ENCODE results near the gene ADAT2.
A peak's percentile ranks its signal among the peaks of the same experiment; 100 is the strongest.
"Not testable (repeated sequence)": the region's sequence is repeated elsewhere in the genome, so short reads cannot be mapped to it uniquely, and the experiment has no call there.

Gene ADAT2

GRCh38 chr6:143449714-143450452, 612 bp downstream of the ADAT2 start:
- no peak overlapping the region for H3K27ac ChIP-seq
- TF ChIP-seq POLR2AphosphoS5 (IDR thresholded peaks at IDR 0.05; ENCODE audit: borderline replicate concordance, low read depth, low read length) = no peak
- no peak for TF ChIP-seq FOXP2 (optimal IDR thresholded peaks at IDR 0.05; ENCODE audit: control extremely low read depth, extremely low read length, insufficient read depth)
- TF ChIP-seq EZH2 (IDR thresholded peaks at IDR 0.05) = no peak
- peak; percentile 8 for DNase-seq (ENCODE audit: low read depth, low spot score)
- H3K9ac ChIP-seq (ENCODE audit: insufficient read length) = peak overlapping the region; percentile 95
- peak overlapping the region; percentile 83 for H3K4me3 ChIP-seq
- no peaks in the 10 kb centered on the region for H3K9me3 ChIP-seq (ENCODE audit: low read depth, low read length)
- no peaks in the 10 kb centered on the region; the same call in 1 of the 2 replicates for H3K36me3 ChIP-seq (ENCODE audit: insufficient read depth, low read length)

- no peak for DNase-seq (ENCODE audit: low read depth, low spot score)
- TF ChIP-seq EZH2 (IDR thresholded peaks at IDR 0.05) (no peak), FOXP2 (optimal IDR thresholded peaks at IDR 0.05; ENCODE audit: control extremely low read depth, extremely low read length, insufficient read depth) (no peak), POLR2AphosphoS5 (IDR thresholded peaks at IDR 0.05; ENCODE audit: borderline replicate concordance, low read depth, low read length) (no peak)
- Histone ChIP-seq H3K27ac (no peak overlapping the region), H3K9me3 (ENCODE audit: low read depth, low read length) (no peaks in the 10 kb centered on the region), H3K36me3 (ENCODE audit: insufficient read depth, low read length) (no peaks in the 10 kb centered on the region; the same call in 1 of the 2 replicates), H3K9ac (ENCODE audit: insufficient read length) (peak overlapping the region; percentile 95), H3K4me3 (peak overlapping the region; percentile 83)
Observed at GRCh38 chr6:143449082-143449713, 1.3 kb downstream of the ADAT2 start.

- not testable (repeated sequence) for H3K9me3 ChIP-seq (ENCODE audit: low read depth, low read length); H3K9ac ChIP-seq (ENCODE audit: insufficient read length); DNase-seq (ENCODE audit: low read depth, low spot score); H3K36me3 ChIP-seq (ENCODE audit: insufficient read depth, low read length); H3K27ac ChIP-seq; H3K4me3 ChIP-seq
Observed at GRCh38 chr6:143447865-143448264, 2.6 kb downstream of the ADAT2 start.

- H3K36me3 ChIP-seq (ENCODE audit: insufficient read depth, low read length) = peaks cover 24% of the 10 kb centered on the region; the same call in 1 of the 2 replicates
- no peak overlapping the region for H3K27ac ChIP-seq
- TF ChIP-seq EZH2 (IDR thresholded peaks at IDR 0.05) (no peak), POLR2AphosphoS5 (IDR thresholded peaks at IDR 0.05; ENCODE audit: borderline replicate concordance, low read depth, low read length) (no peak), FOXP2 (optimal IDR thresholded peaks at IDR 0.05; ENCODE audit: control extremely low read depth, extremely low read length, insufficient read depth) (no peak)
Observed at GRCh38 chr6:143443096-143443495, 7.4 kb downstream of the ADAT2 start.

GRCh38 chr6:143441680-143442545, 8.6 kb downstream of the ADAT2 start:
- no peak for DNase-seq (ENCODE audit: low read depth, low spot score)

More at GRCh38 chr6:143443096-143443495, 7.4 kb downstream of the ADAT2 start:
- no peak for DNase-seq (ENCODE audit: low read depth, low spot score)
- no peak overlapping the region for H3K9ac ChIP-seq (ENCODE audit: insufficient read length)
- H3K9me3 ChIP-seq (ENCODE audit: low read depth, low read length) = no peaks in the 10 kb centered on the region; the same call in 1 of the 2 replicates
- no peak overlapping the region for H3K4me3 ChIP-seq

GRCh38 chr6:143441010-143441409, 9.5 kb downstream of the ADAT2 start:
- H3K9me3 ChIP-seq (ENCODE audit: low read depth, low read length) = no peaks in the 10 kb centered on the region; the same call in 1 of the 2 replicates
- no peak overlapping the region for H3K4me3 ChIP-seq
- DNase-seq (ENCODE audit: low read depth, low spot score) = no peak
- no peak overlapping the region for H3K9ac ChIP-seq (ENCODE audit: insufficient read length)
- peaks cover 36% of the 10 kb centered on the region for H3K36me3 ChIP-seq (ENCODE audit: insufficient read depth, low read length)
- no peak for TF ChIP-seq EZH2 (IDR thresholded peaks at IDR 0.05)
- TF ChIP-seq FOXP2 (optimal IDR thresholded peaks at IDR 0.05; ENCODE audit: control extremely low read depth, extremely low read length, insufficient read depth) = no peak
- no peak for TF ChIP-seq POLR2AphosphoS5 (IDR thresholded peaks at IDR 0.05; ENCODE audit: borderline replicate concordance, low read depth, low read length)
- H3K27ac ChIP-seq = no peak overlapping the region

More at GRCh38 chr6:143441680-143442545, 8.6 kb downstream of the ADAT2 start:
- H3K9ac ChIP-seq (ENCODE audit: insufficient read length) = no peak overlapping the region
- H3K4me3 ChIP-seq = no peak overlapping the region
- no peak overlapping the region for H3K27ac ChIP-seq
- no peaks in the 10 kb centered on the region; the same call in 1 of the 2 replicates for H3K9me3 ChIP-seq (ENCODE audit: low read depth, low read length)
- peaks cover 32% of the 10 kb centered on the region for H3K36me3 ChIP-seq (ENCODE audit: insufficient read depth, low read length)
- TF ChIP-seq EZH2 (IDR thresholded peaks at IDR 0.05) = no peak
- TF ChIP-seq POLR2AphosphoS5 (IDR thresholded peaks at IDR 0.05; ENCODE audit: borderline replicate concordance, low read depth, low read length) = no peak
- no peak for TF ChIP-seq FOXP2 (optimal IDR thresholded peaks at IDR 0.05; ENCODE audit: control extremely low read depth, extremely low read length, insufficient read depth)

- Histone ChIP-seq H3K9me3 (ENCODE audit: low read depth, low read length) (no peaks in the 10 kb centered on the region), H3K4me3 (no peak overlapping the region), H3K9ac (ENCODE audit: insufficient read length) (no peak overlapping the region), H3K27ac (no peak overlapping the region), H3K36me3 (ENCODE audit: insufficient read depth, low read length) (peaks cover 19% of the 10 kb centered on the region)
- no peak for DNase-seq (ENCODE audit: low read depth, low spot score)
- no peak for TF ChIP-seq FOXP2 (optimal IDR thresholded peaks at IDR 0.05; ENCODE audit: control extremely low read depth, extremely low read length, insufficient read depth)
- TF ChIP-seq POLR2AphosphoS5 (IDR thresholded peaks at IDR 0.05; ENCODE audit: borderline replicate concordance, low read depth, low read length) = no peak
- no peak for TF ChIP-seq EZH2 (IDR thresholded peaks at IDR 0.05)
Observed at GRCh38 chr6:143432588-143432987, 17.9 kb downstream of the ADAT2 start.

- no peak overlapping the region for H3K27ac ChIP-seq
- no peak overlapping the region for H3K4me3 ChIP-seq
- H3K9me3 ChIP-seq (ENCODE audit: low read depth, low read length) = no peaks in the 10 kb centered on the region
- TF ChIP-seq POLR2AphosphoS5 (IDR thresholded peaks at IDR 0.05; ENCODE audit: borderline replicate concordance, low read depth, low read length) (no peak), FOXP2 (optimal IDR thresholded peaks at IDR 0.05; ENCODE audit: control extremely low read depth, extremely low read length, insufficient read depth) (no peak), EZH2 (IDR thresholded peaks at IDR 0.05) (no peak)
- DNase-seq (ENCODE audit: low read depth, low spot score) = no peak
- H3K9ac ChIP-seq (ENCODE audit: insufficient read length) = no peak overlapping the region
- peaks cover 12% of the 10 kb centered on the region for H3K36me3 ChIP-seq (ENCODE audit: insufficient read depth, low read length)
Observed at GRCh38 chr6:143431226-143431625, 19.3 kb downstream of the ADAT2 start.

Measured in SK-N-MC (cell line).